OCI-LY7 (cell line): ENCODE data around the gene RNF207. TPM values are rescaled to one million over a fixed set of nuclear protein-coding genes. Genes with fewer than 3 reads are reported as not detected.

Source experiments
- BruUV-seq: library from RNA; stranded (reverse); fragments of 400-500 nt; replicated peaks from 2 replicates; lab custom pipeline; 2021; lab: Mats Ljungman, UMichigan
- CTCF ChIA-PET: fragments of 300-600 bp; sonication (Branson Sonifier 250); formaldehyde crosslinking; loops from one replicate; lab custom pipeline; 2022; ENCODE audit warnings: antibody characterized with exemption; ENCODE audit not compliant: unreplicated experiment; lab: Charles Lee
- POLR2A ChIA-PET: fragments of 300-600 bp; sonication (Branson Sonifier 250); formaldehyde crosslinking; loops from one replicate; lab custom pipeline; 2022; ENCODE audit warnings: antibody characterized with exemption; lab: Charles Lee
- DNase-seq: peaks from one replicate; pipeline ENCODE4 v3.0.0-alpha.2; 2015; ENCODE audit warnings: low spot score
- H2AFZ ChIP-seq: fragments of 200-600 bp; sonication (generic), shearing (Covaris generic); 2 replicates; pipeline ENCODE4 v1.6.1; 2014; ENCODE audit warnings: mild to moderate bottlenecking, antibody characterized with exemption, low read length, moderate library complexity
- H3K27ac ChIP-seq: fragments of 200-600 bp; sonication (generic); 2 replicates; pipeline ENCODE4 v1.5.1; 2014; ENCODE audit warnings: mixed run types, low read depth, mild to moderate bottlenecking, moderate library complexity, low read length, inconsistent platforms; ENCODE audit not compliant: poor library complexity, severe bottlenecking
- H3K36me3 ChIP-seq: fragments of 200-600 bp; sonication (generic); 2 replicates; pipeline ENCODE4 v1.6.1; 2014; ENCODE audit warnings: mild to moderate bottlenecking, antibody characterized with exemption, low read length, moderate library complexity, mixed read lengths; ENCODE audit not compliant: insufficient read depth
- H3K4me1 ChIP-seq: fragments of 200-600 bp; sonication (generic); 2 replicates; pipeline ENCODE4 v1.5.1; 2014; ENCODE audit warnings: mild to moderate bottlenecking, low read length; ENCODE audit not compliant: insufficient read depth, poor library complexity, severe bottlenecking
- H3K4me2 ChIP-seq: fragments of 200-600 bp; sonication (generic); 2 replicates; pipeline ENCODE4 v1.6.1; 2014; ENCODE audit warnings: mild to moderate bottlenecking, low read length
- H3K4me3 ChIP-seq: fragments of 200-600 bp; sonication (generic); 2 replicates; pipeline ENCODE4 v1.5.1; 2014; ENCODE audit warnings: mild to moderate bottlenecking, low read depth, low read length; ENCODE audit not compliant: poor library complexity, severe bottlenecking
- H3K79me2 ChIP-seq: fragments of 200-600 bp; sonication (generic); 2 replicates; pipeline ENCODE4 v1.6.1; 2016; ENCODE audit warnings: low read depth, mild to moderate bottlenecking, low read length, moderate library complexity, mixed read lengths; ENCODE audit not compliant: insufficient read depth
- H3K9me2 ChIP-seq: fragments of 200-600 bp; sonication (generic); 2 replicates; pipeline ENCODE4 v1.6.1; 2016; ENCODE audit warnings: mild to moderate bottlenecking, low read length, mixed read lengths; ENCODE audit not compliant: insufficient read depth
- H3K9me3 ChIP-seq: fragments of 200-600 bp; sonication (generic); 2 replicates; pipeline ENCODE4 v1.6.1; 2014; ENCODE audit warnings: mild to moderate bottlenecking, mixed run types, low read length, mixed read lengths
- H4K20me1 ChIP-seq: fragments of 200-600 bp; sonication (generic); 2 replicates; pipeline ENCODE4 v1.6.1; 2014; ENCODE audit warnings: mild to moderate bottlenecking, antibody characterized with exemption, low read length, moderate library complexity, mixed read lengths; ENCODE audit not compliant: insufficient read depth
- EZH2phosphoT487 ChIP-seq: fragments of 200-600 bp; sonication (generic); IDR thresholded peaks from 2 replicates; pipeline ENCODE4 v1.6.1; 2018; ENCODE audit warnings: low read depth, borderline replicate concordance, mild to moderate bottlenecking, mixed run types, antibody characterized with exemption, low read length, moderate library complexity, mixed read lengths
- intact Hi-C: fragments of 100-400 bp; cut with micrococcal nuclease; formaldehyde crosslinking; loops from one replicate; pipeline ENCODE4 v1.10.0; 2022; ENCODE audit not compliant: unreplicated experiment
- total RNA-seq, 2 experiments: library from RNA; depleted of rRNA in 1 of 2; stranded (reverse); fragments of >200 nt in 1 of 2; shearing (Covaris generic) in 1 of 2; gene quantifications; 2 replicates each; pipeline ENCODE4 v1.2.3, GENCODE V29; 2014 to 2022
- TF ChIP-seq, protein P1 (sequence below): fragments of 200-600 bp; sonication (generic); conservative IDR thresholded peaks from 2 replicates; pipeline ENCODE4 v1.5.1; 2014; ENCODE audit warnings: mild to moderate bottlenecking, antibody characterized with exemption, low read length, moderate library complexity, mixed read lengths

The RNF207 gene
- total RNA-seq, 2 experiments from 2014 or later: not detected

DNA sequence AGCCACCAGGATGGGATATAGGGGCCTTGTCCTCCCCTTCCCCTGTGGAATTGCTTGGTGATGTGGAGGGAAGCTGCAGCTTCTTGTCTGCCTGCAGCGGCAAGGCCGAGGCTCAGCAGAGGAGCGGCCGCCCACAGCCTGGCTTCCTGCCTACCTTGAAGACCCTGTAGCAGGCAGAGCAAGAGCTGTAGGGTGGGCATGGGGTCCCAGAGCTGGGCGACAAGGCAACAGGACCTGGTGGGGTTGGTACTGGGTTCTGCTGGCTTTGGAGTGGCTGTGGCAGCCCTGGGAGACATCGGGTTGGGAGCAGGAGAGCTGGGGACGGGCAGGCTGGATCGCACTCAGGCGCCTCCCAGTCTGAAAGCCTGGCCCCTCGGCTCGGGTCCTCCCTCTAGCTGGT lies 60.7 kb downstream of the RNF207 start:
- no peaks in the 10 kb centered on the region for H3K9me3 ChIP-seq
- BruUV-seq: no TSS peak
- H3K9me2 ChIP-seq: no peaks in the 10 kb centered on the region
- intact Hi-C loops: no loop called here
- H3K36me3 ChIP-seq: no peaks in the 10 kb centered on the region
- no peak for DNase-seq
- H3K79me2 ChIP-seq: no peaks in the 10 kb centered on the region
- TF ChIP-seq, protein P1, sequence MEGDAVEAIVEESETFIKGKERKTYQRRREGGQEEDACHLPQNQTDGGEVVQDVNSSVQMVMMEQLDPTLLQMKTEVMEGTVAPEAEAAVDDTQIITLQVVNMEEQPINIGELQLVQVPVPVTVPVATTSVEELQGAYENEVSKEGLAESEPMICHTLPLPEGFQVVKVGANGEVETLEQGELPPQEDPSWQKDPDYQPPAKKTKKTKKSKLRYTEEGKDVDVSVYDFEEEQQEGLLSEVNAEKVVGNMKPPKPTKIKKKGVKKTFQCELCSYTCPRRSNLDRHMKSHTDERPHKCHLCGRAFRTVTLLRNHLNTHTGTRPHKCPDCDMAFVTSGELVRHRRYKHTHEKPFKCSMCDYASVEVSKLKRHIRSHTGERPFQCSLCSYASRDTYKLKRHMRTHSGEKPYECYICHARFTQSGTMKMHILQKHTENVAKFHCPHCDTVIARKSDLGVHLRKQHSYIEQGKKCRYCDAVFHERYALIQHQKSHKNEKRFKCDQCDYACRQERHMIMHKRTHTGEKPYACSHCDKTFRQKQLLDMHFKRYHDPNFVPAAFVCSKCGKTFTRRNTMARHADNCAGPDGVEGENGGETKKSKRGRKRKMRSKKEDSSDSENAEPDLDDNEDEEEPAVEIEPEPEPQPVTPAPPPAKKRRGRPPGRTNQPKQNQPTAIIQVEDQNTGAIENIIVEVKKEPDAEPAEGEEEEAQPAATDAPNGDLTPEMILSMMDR: no peak
- no peak for TF ChIP-seq EZH2phosphoT487
- no peak overlapping the region for H2AFZ ChIP-seq
- H3K4me1 ChIP-seq: no peaks in the 10 kb centered on the region
- POLR2A ChIA-PET: no interaction called here
- no peaks in the 10 kb centered on the region for H4K20me1 ChIP-seq
- no peak overlapping the region for H3K27ac ChIP-seq
- H3K4me2 ChIP-seq: no peak overlapping the region
- no peak overlapping the region for H3K4me3 ChIP-seq
- CTCF ChIA-PET: interaction anchor here (0.6 kb wide), 1 partner anchor 1363 kb away, joined by 7 read pairs; no protein-coding TSS in a partner anchor

GRCh38 chr1:6267686-6268322 lies 61.9 kb downstream of the RNF207 start:
- TF ChIP-seq EZH2phosphoT487: no peak
- TF ChIP-seq, protein P1: no peak

DNA sequence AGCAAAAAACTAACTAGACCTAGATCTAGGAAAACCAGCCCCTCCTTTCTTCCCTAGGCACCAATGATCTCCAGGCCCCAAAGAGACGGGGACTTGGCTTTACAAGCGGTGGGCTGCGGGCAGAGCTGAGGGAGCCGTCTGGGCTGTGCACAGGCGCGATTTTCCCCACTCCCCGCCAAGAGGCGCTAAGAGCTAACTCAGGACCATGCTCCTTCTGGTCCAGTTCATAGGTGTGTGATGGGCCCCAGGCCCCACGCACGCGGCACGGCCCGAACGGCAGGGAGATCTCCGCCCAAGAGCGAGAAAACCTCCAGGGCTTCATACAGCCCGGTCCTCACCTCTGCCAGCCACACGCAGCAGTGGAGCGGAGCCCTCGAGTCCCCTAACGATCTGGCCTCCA lies 62.5 kb downstream of the RNF207 start:
- Histone ChIP-seq H3K4me1 (no peaks in the 10 kb centered on the region), H4K20me1 (no peaks in the 10 kb centered on the region), H3K4me2 (no peak overlapping the region), H3K27ac (no peak overlapping the region), H3K79me2 (no peaks in the 10 kb centered on the region), H3K9me3 (no peaks in the 10 kb centered on the region), H3K9me2 (no peaks in the 10 kb centered on the region), H2AFZ (no peak overlapping the region), H3K4me3 (no peak overlapping the region), H3K36me3 (no peaks in the 10 kb centered on the region)
- POLR2A ChIA-PET: no interaction called here
- no peak for DNase-seq
- intact Hi-C loops: no loop called here
- CTCF ChIA-PET: no interaction called here
- no TSS peak for BruUV-seq
- no peak for TF ChIP-seq EZH2phosphoT487
- TF ChIP-seq, protein P1: no peak

More at GRCh38 chr1:6267686-6268322, 61.9 kb downstream of the RNF207 start:
- H3K36me3 ChIP-seq: no peaks in the 10 kb centered on the region
- ChIA-PET CTCF (no interaction called here), POLR2A (no interaction called here)
- H2AFZ ChIP-seq: no peak overlapping the region
- H3K9me3 ChIP-seq: no peaks in the 10 kb centered on the region
- no peak for DNase-seq
- no peak overlapping the region for H3K4me2 ChIP-seq
- no peak overlapping the region for H3K4me3 ChIP-seq
- no peaks in the 10 kb centered on the region for H4K20me1 ChIP-seq
- H3K4me1 ChIP-seq: no peaks in the 10 kb centered on the region
- H3K27ac ChIP-seq: no peak overlapping the region
- H3K79me2 ChIP-seq: no peaks in the 10 kb centered on the region
- intact Hi-C loops: no loop called here
- BruUV-seq: no TSS peak
- H3K9me2 ChIP-seq: no peaks in the 10 kb centered on the region
